ENCODE data around the gene ANKRD63. TPM values are rescaled to one million over a fixed set of nuclear protein-coding genes. Genes with fewer than 3 reads are reported as not detected.

Gene ANKRD63
- total and polyA plus RNA-seq, 2 of the 13 experiments (the other 11 are each of a cell fraction or from before 2014, with no cell fraction given) = not detected

GRCh38 chr15:40323239-40323952, 40.5 kb upstream of the ANKRD63 start, which contains the start of gene INAFM2 (continued):
- TF ChIP-seq SP1 (IDR thresholded peaks at IDR 0.05) = no peak
- peak; percentile 63 for TF ChIP-seq SP1 (CRISPR knock-in tag; IDR thresholded peaks at IDR 0.05)
- TF ChIP-seq SP4 (CRISPR knock-in tag; IDR thresholded peaks at IDR 0.05) = peak; percentile 89
- no peak for TF ChIP-seq HOXA9 (CRISPR knock-in tag; IDR thresholded peaks at IDR 0.05; ENCODE audit: borderline replicate concordance)
- no peak for TF ChIP-seq ZNF607 (CRISPR knock-in tag; IDR thresholded peaks at IDR 0.05; ENCODE audit: borderline replicate concordance)
- TF ChIP-seq MLX (CRISPR knock-in tag; IDR thresholded peaks at IDR 0.05) = no peak
- TF ChIP-seq ZNF788 (CRISPR knock-in tag; IDR thresholded peaks at IDR 0.05; ENCODE audit: borderline replicate concordance) = no peak
- TF ChIP-seq RNF2 (conservative IDR thresholded peaks at IDR 0.05; ENCODE audit: low read depth) = peak; percentile 84
- TF ChIP-seq ZNF615 (CRISPR knock-in tag; IDR thresholded peaks at IDR 0.05; ENCODE audit: borderline replicate concordance) = no peak
- TF ChIP-seq MTF1 (CRISPR knock-in tag; IDR thresholded peaks at IDR 0.05) = no peak
- TF ChIP-seq PPARG (CRISPR knock-in tag; conservative IDR thresholded peaks at IDR 0.05) = 0 out of 2 replicates have a peak, but pooled peaks have one; percentile 30
- TF ChIP-seq NFATC3 (CRISPR knock-in tag; IDR thresholded peaks at IDR 0.05) = no peak
- TF ChIP-seq NCOA2 (CRISPR knock-in tag; IDR thresholded peaks at IDR 0.05) = no peak
- TF ChIP-seq RBM39 (IDR thresholded peaks at IDR 0.05; ENCODE audit: low read depth, low read length, poor library complexity, severe bottlenecking) = no peak
- TF ChIP-seq TFAP4 (IDR thresholded peaks at IDR 0.05; ENCODE audit: borderline replicate concordance, low read depth) = peak; percentile 43; the same call in 1 of the 2 replicates
- TF ChIP-seq ZSCAN9 (CRISPR knock-in tag; IDR thresholded peaks at IDR 0.05; ENCODE audit: borderline replicate concordance) = no peak
- TF ChIP-seq MNT (IDR thresholded peaks at IDR 0.05) = no peak
- no peak for TF ChIP-seq MTA1 (CRISPR knock-in tag; IDR thresholded peaks at IDR 0.05; ENCODE audit: borderline replicate concordance)
- TF ChIP-seq CC2D1A (CRISPR knock-in tag; IDR thresholded peaks at IDR 0.05) = no peak
- TF ChIP-seq NFE2L1 (CRISPR knock-in tag; IDR thresholded peaks at IDR 0.05; ENCODE audit: borderline replicate concordance) = no peak
- peak; percentile 95 for TF ChIP-seq SAP130 (CRISPR knock-in tag; IDR thresholded peaks at IDR 0.05; ENCODE audit: low read depth)
- TF ChIP-seq SSRP1 (CRISPR knock-in tag; IDR thresholded peaks at IDR 0.05) = no peak
- TF ChIP-seq NFRKB (IDR thresholded peaks at IDR 0.05) = no peak
- no peak for TF ChIP-seq ZNF274 (CRISPR knock-in tag; IDR thresholded peaks at IDR 0.05)
